Ovary (tissue), 1 donor: ENCODE data around the gene NT5DC2.

Experiments
- EP300 ChIP-seq: sonication (generic); formaldehyde crosslinking; IDR thresholded peaks from one replicate; pipeline ENCODE4 v1.6.1; 2017; ENCODE audit warnings: antibody characterized with exemption
- POLR2A ChIP-seq: fragments of 450-650 bp; IDR thresholded peaks from one replicate; pipeline ENCODE4 v1.6.1; 2017; ENCODE audit warnings: antibody characterized with exemption, mild to moderate bottlenecking, moderate library complexity

DNA sequence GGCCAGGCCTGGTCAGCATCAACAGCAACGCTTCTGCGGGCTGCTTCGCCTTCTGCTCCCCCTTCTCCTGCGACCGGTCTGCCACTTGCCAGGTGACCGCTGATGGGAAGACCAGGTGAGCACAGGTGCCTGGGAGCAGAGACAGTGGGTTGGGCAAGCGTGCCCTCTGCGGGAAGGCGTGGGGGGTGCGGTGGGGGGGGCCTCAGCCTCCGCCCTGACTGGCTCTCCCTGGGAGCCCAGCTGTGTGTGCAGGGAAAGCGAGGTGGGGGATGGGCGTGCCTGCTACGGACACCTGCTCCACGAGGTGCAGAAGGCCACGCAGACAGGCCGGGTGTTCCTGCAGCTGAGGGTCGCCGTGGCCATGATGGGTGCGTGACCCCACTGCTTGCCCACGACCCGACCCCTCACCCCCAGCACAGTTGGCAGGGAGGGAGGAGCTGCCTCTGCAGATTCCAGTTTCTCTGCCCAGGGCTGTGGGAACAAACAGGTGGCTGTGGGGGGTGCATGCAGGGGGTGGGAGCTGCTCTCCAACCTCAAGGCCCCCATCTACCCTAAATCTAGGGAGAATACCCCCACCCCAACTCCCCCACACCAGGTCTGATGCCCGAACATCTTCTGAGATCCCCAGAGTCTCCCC, 29.8 kb downstream of the NT5DC2 start:
- TF ChIP-seq POLR2A (no peak), EP300 (no peak)
